H1 (cell line): ENCODE results near the gene MCTS1. TPM values are rescaled to one million over a fixed set of nuclear protein-coding genes. Genes with fewer than 3 reads are reported as not detected.

Source experiments
- CTCF ChIA-PET: fragments of 300-600 bp; sonication (Branson Sonifier 250); formaldehyde crosslinking; loops from one replicate; lab custom pipeline; 2021; ENCODE audit not compliant: partially characterized antibody; lab: Charles Lee
- POLR2A ChIA-PET: fragments of 300-600 bp; sonication (Branson Sonifier 250); formaldehyde crosslinking; loops from one replicate; lab custom pipeline; 2021; ENCODE audit warnings: inconsistent platforms; ENCODE audit not compliant: partially characterized antibody; lab: Charles Lee
- DNase-seq, 2 experiments: peaks; one replicate each; pipeline versions ENCODE4 v3.0.0 to v3.0.0-alpha.2; 2010 to 2022; ENCODE audit warnings: low spot score in 2 of 2, low read depth in 1 of 2, mixed read lengths in 1 of 2
- FAIRE-seq: peaks from 2 replicates; lab custom pipeline; 2011; peaks lifted over from hg19 to GRCh38; lab: Jason Lieb, UNC
- H2AFZ ChIP-seq: 2 replicates; pipeline ENCODE4 v1.8.1; 2012; ENCODE audit warnings: low read length, inconsistent platforms
- H2AK5ac ChIP-seq: 2 replicates; pipeline ENCODE4 v1.6.1; 2013; ENCODE audit warnings: low read depth, low read length
- H2BK120ac ChIP-seq: replicated peaks from 2 replicates; pipeline ENCODE3; 2013; ENCODE audit warnings: low read depth, low read length, inconsistent platforms
- H2BK12ac ChIP-seq: 2 replicates; pipeline ENCODE4 v1.6.1; 2013; ENCODE audit warnings: low read depth, low read length
- H2BK15ac ChIP-seq: 2 replicates; pipeline ENCODE4 v1.6.1; 2013; ENCODE audit warnings: low read length
- H2BK20ac ChIP-seq: 2 replicates; pipeline ENCODE4 v1.6.1; 2013; ENCODE audit warnings: low read length
- H2BK5ac ChIP-seq: 2 replicates; pipeline ENCODE4 v1.6.1; 2013; ENCODE audit warnings: low read depth, low read length
- H3K14ac ChIP-seq: 2 replicates; pipeline ENCODE4 v1.6.1; 2013; ENCODE audit warnings: inconsistent platforms; ENCODE audit not compliant: insufficient read length
- H3K18ac ChIP-seq: 2 replicates; pipeline ENCODE4 v1.6.1; 2013; ENCODE audit warnings: low read length; ENCODE audit errors: extremely low read depth
- H3K23ac ChIP-seq: 2 replicates; pipeline ENCODE4 v1.6.1; 2013; ENCODE audit warnings: inconsistent platforms; ENCODE audit not compliant: insufficient read length
- H3K23me2 ChIP-seq: 2 replicates; pipeline ENCODE4 v1.6.1; 2013; ENCODE audit warnings: low read depth, low read length
- H3K27ac ChIP-seq: 2 replicates; pipeline ENCODE4 v1.6.1; 2011; ENCODE audit warnings: low read depth, low read length, inconsistent platforms
- H3K27me3 ChIP-seq, 4 experiments: replicated peaks in 1 of 4; 1 replicate in 1 of 4; 2 replicates in 3 of 4; pipeline versions ENCODE4 v1.6.1 to v1.8.1; 2011 to 2013; ENCODE audit warnings: low read length in 3 of 4, mild to moderate bottlenecking in 3 of 4, inconsistent platforms in 2 of 4, mixed read lengths in 2 of 4, moderate library complexity in 1 of 4; ENCODE audit not compliant: control insufficient read depth in 3 of 4, insufficient read depth in 3 of 4; ENCODE audit errors: extremely low read depth in 1 of 4
- H3K36me3 ChIP-seq, 4 experiments: 2 replicates each; pipeline versions ENCODE4 v1.6.1 to v1.8.1; 2011 to 2013; ENCODE audit warnings: mild to moderate bottlenecking in 4 of 4, low read length in 3 of 4, moderate library complexity in 2 of 4, control low read depth in 1 of 4, inconsistent platforms in 1 of 4; ENCODE audit not compliant: insufficient read depth in 4 of 4, control insufficient read depth in 2 of 4
- H3K4ac ChIP-seq: replicated peaks from 2 replicates; pipeline ENCODE3; 2013; ENCODE audit warnings: low read length, low read depth, mixed read lengths, inconsistent platforms; ENCODE audit not compliant: insufficient read length
- H3K4me1 ChIP-seq, 4 experiments: replicated peaks in 1 of 4; 1 replicate in 1 of 4; 2 replicates in 3 of 4; pipeline versions ENCODE4 v1.6.1 to v1.8.1; 2011 to 2013; ENCODE audit warnings: low read length in 3 of 4, inconsistent platforms in 2 of 4, mixed read lengths in 1 of 4; ENCODE audit not compliant: insufficient read depth in 4 of 4, control insufficient read depth in 3 of 4
- H3K4me2 ChIP-seq, 2 experiments: 2 replicates each; pipeline versions ENCODE4 v1.6.1 to v1.8.1; 2011 to 2013; ENCODE audit warnings: low read depth in 2 of 2, low read length in 2 of 2, control low read depth in 1 of 2, inconsistent platforms in 1 of 2, mild to moderate bottlenecking in 1 of 2; ENCODE audit not compliant: insufficient read depth in 1 of 2
- H3K4me3 ChIP-seq, 4 experiments: fragments of 200-600, 300-600 bp in 1 of 4; sonication (generic), shearing (Covaris generic), sonication (Bioruptor Twin) in 1 of 4; 2 replicates each; pipeline versions ENCODE4 v1.5.1 to v1.8.1; 2011 to 2016; ENCODE audit warnings: low read length in 4 of 4, low read depth in 3 of 4, control low read depth in 2 of 4, inconsistent platforms in 2 of 4, mild to moderate bottlenecking in 2 of 4, mixed read lengths in 1 of 4, moderate library complexity in 1 of 4; ENCODE audit not compliant: insufficient read depth in 2 of 4; ENCODE audit errors: extremely low read depth in 1 of 4
- H3K56ac ChIP-seq: replicated peaks from 2 replicates; pipeline ENCODE3; 2013; ENCODE audit warnings: low read depth, mild to moderate bottlenecking, mixed read lengths, low read length, inconsistent platforms; ENCODE audit not compliant: insufficient read length
- H3K79me1 ChIP-seq: 2 replicates; pipeline ENCODE4 v1.6.1; 2013; ENCODE audit warnings: low read depth, low read length, control low read depth
- H3K79me2 ChIP-seq, 2 experiments: 2 replicates each; pipeline versions ENCODE4 v1.6.1 to v1.8.1; 2012 to 2013; ENCODE audit warnings: low read length in 2 of 2, mild to moderate bottlenecking in 2 of 2, inconsistent platforms in 1 of 2; ENCODE audit not compliant: insufficient read depth in 2 of 2, control insufficient read depth in 1 of 2
- H3K9ac ChIP-seq, 4 experiments: replicated peaks in 1 of 4; 1 replicate in 1 of 4; 2 replicates in 3 of 4; pipeline versions ENCODE4 v1.6.1 to v1.8.1; 2011 to 2013; ENCODE audit warnings: low read depth in 3 of 4, low read length in 3 of 4, control low read depth in 2 of 4, mild to moderate bottlenecking in 2 of 4, moderate library complexity in 2 of 4, inconsistent platforms in 1 of 4; ENCODE audit errors: extremely low read depth in 1 of 4
- H3K9me3 ChIP-seq, 2 experiments: 2 replicates each; pipeline versions ENCODE4 v1.6.1 to v1.8.1; 2012 to 2013; ENCODE audit warnings: mild to moderate bottlenecking in 2 of 2, moderate library complexity in 2 of 2, control low read depth in 1 of 2, inconsistent platforms in 1 of 2, low read depth in 1 of 2, low read length in 1 of 2, mixed read lengths in 1 of 2; ENCODE audit not compliant: insufficient read depth in 2 of 2
- H4K20me1 ChIP-seq, 2 experiments: replicated peaks in 1 of 2; 2 replicates each; pipeline versions ENCODE3 to v1.8.1; 2011 to 2013; ENCODE audit warnings: inconsistent platforms in 2 of 2, low read length in 2 of 2, mild to moderate bottlenecking in 1 of 2; ENCODE audit not compliant: insufficient read depth in 2 of 2, control insufficient read depth in 1 of 2
- H4K5ac ChIP-seq: 2 replicates; pipeline ENCODE4 v1.6.1; 2013; ENCODE audit warnings: low read length, low read depth, mixed read lengths, inconsistent platforms; ENCODE audit not compliant: insufficient read length
- H4K8ac ChIP-seq: 2 replicates; pipeline ENCODE4 v1.8.0; 2013; ENCODE audit warnings: mild to moderate bottlenecking, moderate library complexity, low read length, inconsistent platforms; ENCODE audit not compliant: insufficient read depth; ENCODE audit errors: extremely low read depth
- H4K91ac ChIP-seq: replicated peaks from 2 replicates; pipeline ENCODE3; 2013; ENCODE audit warnings: low read length, mixed read lengths, inconsistent platforms; ENCODE audit not compliant: insufficient read length
- BRCA1 ChIP-seq: IDR thresholded peaks from 2 replicates; pipeline ENCODE4 v1.6.1; 2012; ENCODE audit warnings: low read depth, low read length, improper control_type of control experiment
- CEBPB ChIP-seq: IDR thresholded peaks from 2 replicates; pipeline ENCODE4 v1.6.1; 2012; ENCODE audit warnings: low read depth, low read length
- FOSL1 ChIP-seq: IDR thresholded peaks from 2 replicates; pipeline ENCODE4 v1.6.1; 2011; ENCODE audit warnings: mild to moderate bottlenecking, low read depth, low read length, moderate library complexity; ENCODE audit not compliant: insufficient read depth
- GTF2F1 ChIP-seq: IDR thresholded peaks from 2 replicates; pipeline ENCODE4 v1.6.1; 2012; ENCODE audit warnings: low read depth, low read length, improper control_type of control experiment, borderline replicate concordance
- HDAC2 ChIP-seq, 2 experiments: fragments of 300-600 bp in 1 of 2; sonication (generic) in 1 of 2; IDR thresholded peaks; 2 replicates each; pipeline ENCODE4 v1.6.1; 2011 to 2012; ENCODE audit warnings: low read depth in 2 of 2, low read length in 2 of 2, mild to moderate bottlenecking in 2 of 2, moderate library complexity in 2 of 2, borderline replicate concordance in 1 of 2, inconsistent platforms in 1 of 2
- JUND ChIP-seq: IDR thresholded peaks from 2 replicates; pipeline ENCODE4 v1.6.1; 2011; ENCODE audit warnings: mild to moderate bottlenecking, improper control_type of control experiment, low read length
- KDM4A ChIP-seq: IDR thresholded peaks from one replicate; pipeline ENCODE4 v1.7.1; 2012; ENCODE audit warnings: low read depth, mild to moderate bottlenecking, moderate library complexity, low read length, inconsistent platforms; ENCODE audit not compliant: severe bottlenecking
- POLR2AphosphoS5 ChIP-seq: IDR thresholded peaks from 2 replicates; pipeline ENCODE4 v1.6.1; 2011; ENCODE audit warnings: low read depth, low read length
- RNF2 ChIP-seq: fragments of 200-900, 300-1000 bp; sonication (generic); IDR thresholded peaks from 2 replicates; pipeline ENCODE4 v1.7.1; 2016; ENCODE audit warnings: borderline replicate concordance, low read depth, mild to moderate bottlenecking, antibody characterized with exemption, low read length; ENCODE audit not compliant: poor library complexity, severe bottlenecking; ENCODE audit errors: missing control alignments
- SIN3A ChIP-seq, 2 experiments: IDR thresholded peaks in 1 of 2; conservative IDR thresholded peaks in 1 of 2; 2 replicates each; pipeline ENCODE4 v1.6.1; 2011 to 2012; ENCODE audit warnings: low read length in 2 of 2, improper control_type of control experiment in 1 of 2, low read depth in 1 of 2, mild to moderate bottlenecking in 1 of 2
- SRF ChIP-seq: IDR thresholded peaks from 2 replicates; pipeline ENCODE4 v1.6.1; 2011; ENCODE audit warnings: mild to moderate bottlenecking, low read depth, low read length, moderate library complexity
- TAF7 ChIP-seq: optimal IDR thresholded peaks from 2 replicates; pipeline ENCODE3; 2011; ENCODE audit warnings: low read depth, mild to moderate bottlenecking, inconsistent platforms, low read length, moderate library complexity, borderline replicate concordance
- TCF12 ChIP-seq: IDR thresholded peaks from 2 replicates; pipeline ENCODE4 v1.6.1; 2011; ENCODE audit warnings: low read depth, mild to moderate bottlenecking, low read length
- polyA plus RNA-seq, 7 experiments: library from polyadenylated mRNA; depleted of rRNA in 3 of 7; stranded (reverse) in 5 of 7; unstranded in 2 of 7; fragments of >200 nt in 5 of 7; fragments of 200-250 nt in 2 of 7; gene quantifications; 1 replicate in 5 of 7; 2 replicates in 1 of 7; 4 replicates in 1 of 7; pipeline versions ENCODE4 v1.2.1 to v1.2.3, GENCODE V29; 2011 to 2013; ENCODE audit warnings: missing spikeins in 2 of 7, mixed read lengths in 2 of 7
- total RNA-seq: library from RNA; stranded (reverse); fragmentation: NEBNext Ultra II Directional; extraction: Animal tissue kit (Norgen Biotek cat#: 25700); gene quantifications from 2 replicates; pipeline ENCODE4 v1.2.1, GENCODE V29; 2021
- TF ChIP-seq, protein P1 (sequence below): IDR thresholded peaks from 2 replicates; pipeline ENCODE4 v1.6.1; 2012; ENCODE audit warnings: inconsistent platforms

MCTS1 gene
- total and polyA plus RNA-seq, 2 of the 8 experiments (the other 6 are each of a cell fraction or from before 2014, with no cell fraction given): 19.2 to 31.6 TPM

DNA sequence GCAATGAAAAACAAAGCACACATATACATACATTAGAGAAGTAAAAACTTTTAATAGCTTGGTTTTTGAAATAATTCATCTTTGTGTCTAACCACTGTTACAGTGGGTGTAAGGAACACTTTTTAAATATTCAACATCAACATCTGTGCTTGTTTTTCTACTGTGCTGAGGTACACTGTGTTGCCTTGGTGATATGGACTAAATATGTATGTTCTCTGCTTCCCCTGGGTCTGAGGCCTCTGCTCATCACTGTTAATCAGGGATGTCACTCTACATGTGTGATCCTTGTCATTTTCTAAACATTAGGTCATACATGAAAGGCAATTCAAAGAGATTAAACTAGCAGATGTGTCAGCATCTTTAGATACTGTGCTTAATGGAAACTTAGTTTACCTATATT is 10.9 kb downstream of the MCTS1 start:
- H2BK12ac ChIP-seq: no peak overlapping the region
- no peaks in the 10 kb centered on the region for H4K20me1 ChIP-seq
- no peak overlapping the region for H3K9ac ChIP-seq
- H2BK15ac ChIP-seq: no peak overlapping the region
- H3K18ac ChIP-seq: no peak overlapping the region
- H4K91ac ChIP-seq: no peak overlapping the region
- no peak overlapping the region for H4K8ac ChIP-seq
- no peak overlapping the region for H3K27ac ChIP-seq
- no peaks in the 10 kb centered on the region for H3K23me2 ChIP-seq
- no peak for FAIRE-seq
- no peak overlapping the region for H3K4ac ChIP-seq
- H3K14ac ChIP-seq: no peak overlapping the region
- no peak overlapping the region for H2AK5ac ChIP-seq
- no peak overlapping the region for H3K4me3 ChIP-seq
- no peaks in the 10 kb centered on the region for H3K79me1 ChIP-seq
- no peak overlapping the region for H3K56ac ChIP-seq
- ChIA-PET POLR2A (interaction anchor here (0.8 to 1.6 kb wide), 2 partner anchors 9 to 12 kb away, joined by 3 read pairs; no protein-coding TSS in a partner anchor), CTCF (interaction anchor here (1.2 kb wide), 1 partner anchor 116 kb away, joined by 4 read pairs; no protein-coding TSS in a partner anchor)
- H3K27me3 ChIP-seq: no peaks in the 10 kb centered on the region
- no peak for DNase-seq
- H3K23ac ChIP-seq: no peak overlapping the region
- H3K9me3 ChIP-seq: no peaks in the 10 kb centered on the region
- no peak overlapping the region for H2AFZ ChIP-seq
- H2BK20ac ChIP-seq: no peak overlapping the region
- H4K5ac ChIP-seq: no peak overlapping the region
- peaks cover 0 to 13% (median 0%) of the 10 kb centered on the region in 4 experiments; a peak in 2 of 8 replicates for H3K36me3 ChIP-seq
- no peak overlapping the region for H3K4me2 ChIP-seq
- H3K79me2 ChIP-seq: no peaks in the 10 kb centered on the region
- H2BK5ac ChIP-seq: no peak overlapping the region
- no peak overlapping the region for H2BK120ac ChIP-seq
- no peaks in the 10 kb centered on the region for H3K4me1 ChIP-seq
- TF ChIP-seq TCF12 (no peak), RNF2 (no peak), POLR2AphosphoS5 (no peak), CEBPB (no peak), HDAC2 (IDR thresholded peaks at IDR 0.05; ENCODE audit: borderline replicate concordance in 1 of 2, low read depth in 2 of 2, low read length in 2 of 2) (no peak), TAF7 (no peak), JUND (no peak), SIN3A (conservative IDR thresholded peaks at IDR 0.05 in 1 of 2, IDR thresholded peaks at IDR 0.05 in 1 of 2; ENCODE audit: low read depth in 1 of 2, low read length in 2 of 2) (no peak), GTF2F1 (no peak), SRF (no peak), BRCA1 (no peak), KDM4A (no peak), FOSL1 (no peak)
- TF ChIP-seq, protein P1, sequence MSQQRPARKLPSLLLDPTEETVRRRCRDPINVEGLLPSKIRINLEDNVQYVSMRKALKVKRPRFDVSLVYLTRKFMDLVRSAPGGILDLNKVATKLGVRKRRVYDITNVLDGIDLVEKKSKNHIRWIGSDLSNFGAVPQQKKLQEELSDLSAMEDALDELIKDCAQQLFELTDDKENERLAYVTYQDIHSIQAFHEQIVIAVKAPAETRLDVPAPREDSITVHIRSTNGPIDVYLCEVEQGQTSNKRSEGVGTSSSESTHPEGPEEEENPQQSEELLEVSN: no peak
